Stomach (tissue), 4 donors: ENCODE measurements around the gene FICD.

Experiments
- POLR2A ChIP-seq, 4 donors: fragments of 450-650 bp; IDR thresholded peaks; one replicate each; pipeline ENCODE4 v1.6.1; 2016; ENCODE audit warnings: antibody characterized with exemption in 4 of 4, control low read depth in 2 of 4, mild to moderate bottlenecking in 1 of 4, moderate library complexity in 1 of 4
- TF ChIP-seq, protein P1 (sequence below), 7 experiments: fragments of 450-650 bp in 4 of 7; fragments of 200-600 bp in 3 of 7; sonication (generic) in 3 of 7; IDR thresholded peaks; one replicate each; pipeline ENCODE4 v1.5.1; 2016 to 2019; ENCODE audit warnings: antibody characterized with exemption in 7 of 7, control low read depth in 2 of 7, mild to moderate bottlenecking in 1 of 7

- TF ChIP-seq, protein P1, sequence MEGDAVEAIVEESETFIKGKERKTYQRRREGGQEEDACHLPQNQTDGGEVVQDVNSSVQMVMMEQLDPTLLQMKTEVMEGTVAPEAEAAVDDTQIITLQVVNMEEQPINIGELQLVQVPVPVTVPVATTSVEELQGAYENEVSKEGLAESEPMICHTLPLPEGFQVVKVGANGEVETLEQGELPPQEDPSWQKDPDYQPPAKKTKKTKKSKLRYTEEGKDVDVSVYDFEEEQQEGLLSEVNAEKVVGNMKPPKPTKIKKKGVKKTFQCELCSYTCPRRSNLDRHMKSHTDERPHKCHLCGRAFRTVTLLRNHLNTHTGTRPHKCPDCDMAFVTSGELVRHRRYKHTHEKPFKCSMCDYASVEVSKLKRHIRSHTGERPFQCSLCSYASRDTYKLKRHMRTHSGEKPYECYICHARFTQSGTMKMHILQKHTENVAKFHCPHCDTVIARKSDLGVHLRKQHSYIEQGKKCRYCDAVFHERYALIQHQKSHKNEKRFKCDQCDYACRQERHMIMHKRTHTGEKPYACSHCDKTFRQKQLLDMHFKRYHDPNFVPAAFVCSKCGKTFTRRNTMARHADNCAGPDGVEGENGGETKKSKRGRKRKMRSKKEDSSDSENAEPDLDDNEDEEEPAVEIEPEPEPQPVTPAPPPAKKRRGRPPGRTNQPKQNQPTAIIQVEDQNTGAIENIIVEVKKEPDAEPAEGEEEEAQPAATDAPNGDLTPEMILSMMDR (IDR thresholded peaks at IDR 0.05): no peak
- no peak for TF ChIP-seq POLR2A (IDR thresholded peaks at IDR 0.05)
Observed at GRCh38 chr12:108548954-108549521, 34.0 kb downstream of the FICD start.
